ENCODE measurements around the gene NRP2.

DNA sequence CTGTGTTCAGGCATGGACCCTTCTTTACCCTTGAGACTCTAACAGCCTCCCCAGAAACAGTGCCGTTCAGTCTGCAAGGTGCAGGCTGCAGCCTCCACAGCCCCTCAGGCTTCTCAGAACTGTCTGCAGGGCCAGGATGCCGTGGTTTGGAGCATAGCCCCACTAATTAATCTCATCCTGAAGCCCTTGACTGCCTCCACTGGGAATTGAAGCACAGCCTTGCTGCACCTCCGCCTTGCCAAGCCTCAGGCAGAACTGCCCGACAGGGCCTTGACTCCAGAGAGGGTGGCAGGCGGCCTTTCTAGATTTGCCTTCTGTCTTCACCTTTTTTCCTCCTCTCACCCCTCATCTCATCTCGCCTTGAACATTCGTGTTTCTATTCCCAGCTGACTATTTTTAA lies 119.8 kb downstream of the NRP2 start:
- TF ChIP-seq CTCF (IDR thresholded peaks at IDR 0.05) (no peak), POLR2A (IDR thresholded peaks at IDR 0.05) (no peak)
